Measurements from ENCODE around the gene UFD1. TPM values are rescaled to one million over a fixed set of nuclear protein-coding genes. Genes with fewer than 3 reads are reported as not detected.

UFD1 gene
- total and polyA plus RNA-seq, 9 of the 15 experiments (the other 6 are each of a cell fraction or from before 2014, with no cell fraction given): 238 to 645 (median 363) TPM

- no peak for TF ChIP-seq ZNF197 (CRISPR knock-in tag; IDR thresholded peaks at IDR 0.05; ENCODE audit: low read depth)
- no peak for TF ChIP-seq USF2 (CRISPR knock-in tag; IDR thresholded peaks at IDR 0.05)
- no peak for TF ChIP-seq ZNF217 (CRISPR knock-in tag; IDR thresholded peaks at IDR 0.05)
- TF ChIP-seq RBM15 (IDR thresholded peaks at IDR 0.05; ENCODE audit: insufficient read depth, low read length): no peak
- TF ChIP-seq TAL1 (IDR thresholded peaks at IDR 0.05): no peak
- no peak for TF ChIP-seq KHSRP (IDR thresholded peaks at IDR 0.05)
- no peak for TF ChIP-seq ZNF449 (CRISPR knock-in tag; IDR thresholded peaks at IDR 0.05)
- TF ChIP-seq RHOXF2B (CRISPR knock-in tag; conservative IDR thresholded peaks at IDR 0.05): no peak
- TF ChIP-seq SLC30A9 (CRISPR knock-in tag; IDR thresholded peaks at IDR 0.05): no peak
- no peak for TF ChIP-seq PPARD (CRISPR knock-in tag; IDR thresholded peaks at IDR 0.05)
- no peak for TF ChIP-seq TOE1 (IDR thresholded peaks at IDR 0.05; ENCODE audit: borderline replicate concordance)
- no peak for TF ChIP-seq TOE1 (CRISPR knock-in tag; IDR thresholded peaks at IDR 0.05; ENCODE audit: borderline replicate concordance, low read depth)
- TF ChIP-seq SUPT5H (IDR thresholded peaks at IDR 0.05): no peak
- TF ChIP-seq ETV1 (tag; conservative IDR thresholded peaks at IDR 0.05; ENCODE audit: low read depth): peak; percentile 100
- TF ChIP-seq ZFX (CRISPR knock-in tag; IDR thresholded peaks at IDR 0.05): no peak
- TF ChIP-seq MXD1 (CRISPR knock-in tag; IDR thresholded peaks at IDR 0.05; ENCODE audit: borderline replicate concordance, poor library complexity, severe bottlenecking): peak; percentile 13
- TF ChIP-seq ESRRA (IDR thresholded peaks at IDR 0.05; ENCODE audit: borderline replicate concordance, low read depth): no peak
- peak; percentile 94 for TF ChIP-seq POLR2G (IDR thresholded peaks at IDR 0.05; ENCODE audit: low read depth, low read length)
- TF ChIP-seq JUND (IDR thresholded peaks at IDR 0.05; ENCODE audit: borderline replicate concordance, low read depth, low read length): peak; percentile 100
- TF ChIP-seq JUND (tag; IDR thresholded peaks at IDR 0.05; ENCODE audit: borderline replicate concordance, low read depth, low read length): no peak
- no peak for TF ChIP-seq UBTF (IDR thresholded peaks at IDR 0.05; ENCODE audit: borderline replicate concordance in 1 of 2, low read depth in 2 of 2, low read length in 2 of 2)
- no peak for TF ChIP-seq ETV6 (IDR thresholded peaks at IDR 0.05; ENCODE audit: borderline replicate concordance in 1 of 2, low read depth in 2 of 2, low read length in 1 of 2)
- TF ChIP-seq ETV6 (CRISPR knock-in tag; IDR thresholded peaks at IDR 0.05; ENCODE audit: borderline replicate concordance): no peak
- no peak for TF ChIP-seq BDP1 (IDR thresholded peaks at IDR 0.05; ENCODE audit: insufficient read depth, insufficient read length)
- no peak for TF ChIP-seq NCOA1 (IDR thresholded peaks at IDR 0.05; ENCODE audit: low read depth)
Observed at GRCh38 chr22:19478901-19479354, at the start of gene UFD1 (continued).
